ENCODE results near the gene ESYT3.

DNA sequence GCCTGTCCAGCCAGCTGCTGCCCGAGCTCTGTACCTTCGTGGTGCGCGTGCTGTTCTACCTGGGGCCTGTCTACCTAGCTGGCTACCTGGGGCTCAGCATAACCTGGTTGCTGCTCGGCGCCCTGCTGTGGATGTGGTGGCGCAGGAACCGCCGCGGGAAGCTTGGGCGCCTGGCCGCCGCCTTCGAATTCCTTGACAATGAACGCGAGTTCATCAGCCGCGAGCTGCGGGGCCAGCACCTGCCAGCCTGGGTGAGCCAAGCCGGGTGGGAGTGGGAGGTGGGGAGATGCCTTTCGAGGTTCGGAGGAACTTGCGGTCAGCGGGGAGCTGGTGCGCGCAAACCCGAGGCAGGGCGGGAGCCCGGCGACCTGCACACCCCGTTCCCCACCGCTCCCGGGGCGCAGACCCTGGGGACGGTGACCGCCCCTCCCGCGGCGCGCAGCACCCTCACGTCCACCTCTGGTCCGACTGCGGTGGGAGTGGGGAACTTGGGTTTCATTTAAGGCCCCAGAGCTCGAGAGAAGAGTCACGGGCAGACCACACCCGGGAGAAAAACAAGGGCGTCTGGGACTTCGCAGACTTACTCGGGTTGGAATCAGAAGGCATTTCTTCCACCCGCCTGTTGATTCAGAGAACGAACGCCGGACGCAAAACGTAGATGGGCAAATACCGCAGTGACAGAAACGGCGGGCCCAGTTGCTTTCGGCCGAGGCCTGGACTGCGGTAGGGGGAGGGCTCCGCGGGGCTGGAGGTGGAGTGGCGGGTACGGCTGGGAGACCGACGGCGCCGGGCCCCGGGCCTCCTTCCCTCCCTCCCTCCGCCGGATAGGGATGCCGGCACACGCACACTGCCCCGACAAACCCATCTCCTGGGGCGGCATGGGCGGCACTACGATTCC is 708 bp downstream of the ESYT3 start:
- TF ChIP-seq, protein P1, sequence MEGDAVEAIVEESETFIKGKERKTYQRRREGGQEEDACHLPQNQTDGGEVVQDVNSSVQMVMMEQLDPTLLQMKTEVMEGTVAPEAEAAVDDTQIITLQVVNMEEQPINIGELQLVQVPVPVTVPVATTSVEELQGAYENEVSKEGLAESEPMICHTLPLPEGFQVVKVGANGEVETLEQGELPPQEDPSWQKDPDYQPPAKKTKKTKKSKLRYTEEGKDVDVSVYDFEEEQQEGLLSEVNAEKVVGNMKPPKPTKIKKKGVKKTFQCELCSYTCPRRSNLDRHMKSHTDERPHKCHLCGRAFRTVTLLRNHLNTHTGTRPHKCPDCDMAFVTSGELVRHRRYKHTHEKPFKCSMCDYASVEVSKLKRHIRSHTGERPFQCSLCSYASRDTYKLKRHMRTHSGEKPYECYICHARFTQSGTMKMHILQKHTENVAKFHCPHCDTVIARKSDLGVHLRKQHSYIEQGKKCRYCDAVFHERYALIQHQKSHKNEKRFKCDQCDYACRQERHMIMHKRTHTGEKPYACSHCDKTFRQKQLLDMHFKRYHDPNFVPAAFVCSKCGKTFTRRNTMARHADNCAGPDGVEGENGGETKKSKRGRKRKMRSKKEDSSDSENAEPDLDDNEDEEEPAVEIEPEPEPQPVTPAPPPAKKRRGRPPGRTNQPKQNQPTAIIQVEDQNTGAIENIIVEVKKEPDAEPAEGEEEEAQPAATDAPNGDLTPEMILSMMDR (IDR thresholded peaks at IDR 0.05), result no peak
- no peak for TF ChIP-seq POLR2A (IDR thresholded peaks at IDR 0.05)

Data from body of pancreas (tissue), 4 donors.